ENCODE results near the gene CADM1.

Gene CADM1

GRCh38 chr11:115132436-115133228 is 371.6 kb downstream of the CADM1 start:
- H3K4me1 ChIP-seq (ENCODE audit: low read length) = peaks cover 4% of the 10 kb centered on the region; the same call in 1 of the 2 replicates

DNA sequence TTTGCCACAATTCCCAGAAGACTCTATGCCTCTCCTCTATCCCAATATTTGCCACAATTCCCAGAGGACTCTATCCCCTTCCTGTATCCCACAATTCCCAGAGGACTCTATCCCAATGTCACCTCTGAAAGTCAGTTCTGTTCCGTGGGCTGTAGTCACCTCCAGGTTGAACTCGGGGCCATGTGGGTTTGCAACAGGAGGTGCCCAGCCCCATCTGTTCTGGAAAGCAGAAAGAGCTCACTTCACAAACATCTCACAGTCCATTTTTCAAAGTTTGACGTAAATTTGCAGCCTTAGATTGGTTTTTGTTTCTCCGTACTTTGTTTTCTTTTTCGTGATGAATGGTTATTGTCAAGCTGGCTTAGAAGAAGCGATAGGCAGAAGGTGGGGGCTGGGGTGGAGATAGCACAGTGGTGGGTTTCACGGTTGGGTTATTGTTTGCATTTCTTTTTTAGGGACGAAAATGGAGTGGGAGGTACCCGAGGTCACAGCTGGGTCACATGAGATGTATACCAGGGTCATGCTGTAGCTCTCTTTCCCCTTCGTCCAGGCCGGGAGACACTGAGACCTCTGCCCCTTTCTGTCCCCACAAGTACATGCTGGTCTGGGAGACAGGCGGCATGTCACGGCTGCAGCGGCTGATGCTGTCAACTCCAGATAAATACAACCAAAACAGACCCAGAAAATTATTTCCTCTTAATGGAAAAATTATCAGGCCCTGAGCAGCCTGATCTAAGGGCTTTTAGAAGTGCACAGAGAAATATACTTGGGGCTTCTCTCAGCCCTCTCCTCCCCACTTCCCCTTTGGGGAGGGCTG is 374.5 kb downstream of the CADM1 start:
- Histone ChIP-seq H3K27ac (ENCODE audit: low read length) (no peak overlapping the region), H3K4me1 (ENCODE audit: low read length) (peaks cover 22% of the 10 kb centered on the region), H3K9ac (ENCODE audit: low read length) (no peak overlapping the region), H2AFZ (ENCODE audit: low read depth, low read length) (no peak overlapping the region), H4K20me1 (ENCODE audit: insufficient read depth, low read length) (peaks cover 2% of the 10 kb centered on the region; the same call in 1 of the 2 replicates), H3K9me3 (ENCODE audit: insufficient read depth, low read length) (peaks cover 7% of the 10 kb centered on the region; the same call in 1 of the 2 replicates), H3K79me2 (ENCODE audit: low read length) (no peaks in the 10 kb centered on the region), H3K4me3 (ENCODE audit: low read length) (no peak overlapping the region), H3K36me3 (replicated peaks; ENCODE audit: low read depth, low read length) (peaks cover 7% of the 10 kb centered on the region), H3K4me2 (ENCODE audit: low read length) (no peak overlapping the region), H3K27me3 (ENCODE audit: low read depth, low read length) (peaks cover 15% of the 10 kb centered on the region)
- no peak for TF ChIP-seq EZH2phosphoT487 (IDR thresholded peaks at IDR 0.05; ENCODE audit: low read depth)

More at GRCh38 chr11:115132436-115133228, 371.6 kb downstream of the CADM1 start:
- no peaks in the 10 kb centered on the region for H3K79me2 ChIP-seq (ENCODE audit: low read length)
- no peak overlapping the region for H2AFZ ChIP-seq (ENCODE audit: low read depth, low read length)
- peak; percentile 56 for TF ChIP-seq CTCF (IDR thresholded peaks at IDR 0.05; ENCODE audit: low read depth, low read length)
- no peak for TF ChIP-seq EZH2phosphoT487 (IDR thresholded peaks at IDR 0.05; ENCODE audit: low read depth)
- no peak overlapping the region for H3K27ac ChIP-seq (ENCODE audit: low read length)
- H3K4me2 ChIP-seq (ENCODE audit: low read length) = no peak overlapping the region
- H3K9me3 ChIP-seq (ENCODE audit: insufficient read depth, low read length) = no peaks in the 10 kb centered on the region
- no peak overlapping the region for H3K4me3 ChIP-seq (ENCODE audit: low read length)
- H4K20me1 ChIP-seq (ENCODE audit: insufficient read depth, low read length) = peaks cover 2% of the 10 kb centered on the region; the same call in 1 of the 2 replicates
- H3K36me3 ChIP-seq (replicated peaks; ENCODE audit: low read depth, low read length) = no peaks in the 10 kb centered on the region
- H3K9ac ChIP-seq (ENCODE audit: low read length) = no peak overlapping the region
- H3K27me3 ChIP-seq (ENCODE audit: low read depth, low read length) = peaks cover 20% of the 10 kb centered on the region

GRCh38 chr11:115128226-115128625 is 376.0 kb downstream of the CADM1 start:
- H2AFZ ChIP-seq (ENCODE audit: low read depth, low read length) = no peak overlapping the region
- peaks cover 22% of the 10 kb centered on the region for H3K4me1 ChIP-seq (ENCODE audit: low read length)
- no peak overlapping the region for H3K9ac ChIP-seq (ENCODE audit: low read length)
- H3K36me3 ChIP-seq (replicated peaks; ENCODE audit: low read depth, low read length) = peaks cover 7% of the 10 kb centered on the region
- H3K4me2 ChIP-seq (ENCODE audit: low read length) = no peak overlapping the region
- TF ChIP-seq CTCF (IDR thresholded peaks at IDR 0.05; ENCODE audit: low read depth, low read length) (no peak), EZH2phosphoT487 (IDR thresholded peaks at IDR 0.05; ENCODE audit: low read depth) (no peak)
- H3K27me3 ChIP-seq (ENCODE audit: low read depth, low read length) = peaks cover 16% of the 10 kb centered on the region
- H3K9me3 ChIP-seq (ENCODE audit: insufficient read depth, low read length) = peaks cover 7% of the 10 kb centered on the region; the same call in 1 of the 2 replicates
- H3K4me3 ChIP-seq (ENCODE audit: low read length) = no peak overlapping the region
- H3K79me2 ChIP-seq (ENCODE audit: low read length) = no peaks in the 10 kb centered on the region
- no peaks in the 10 kb centered on the region; the same call in 1 of the 2 replicates for H4K20me1 ChIP-seq (ENCODE audit: insufficient read depth, low read length)
- no peak overlapping the region for H3K27ac ChIP-seq (ENCODE audit: low read length)

DNA sequence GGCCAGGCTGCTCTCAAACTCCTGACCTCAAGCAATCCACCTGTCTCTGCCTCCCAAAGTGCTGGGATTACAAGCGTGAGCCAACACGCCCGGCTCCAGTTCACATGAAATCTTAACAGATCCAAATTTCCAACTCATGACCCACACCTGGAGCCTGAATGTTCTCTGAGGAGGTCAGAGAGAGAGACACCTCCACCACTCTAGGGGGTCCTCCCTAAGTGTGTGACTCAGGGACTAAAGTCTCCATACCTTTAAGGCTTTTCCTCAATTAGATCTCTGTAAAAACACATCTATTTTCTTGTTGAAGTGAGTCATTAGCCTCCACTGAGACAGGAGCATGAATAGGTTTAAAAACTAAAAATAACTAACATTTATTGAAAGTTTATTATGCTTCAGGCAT is 376.4 kb downstream of the CADM1 start:
- Histone ChIP-seq H3K9ac (ENCODE audit: low read length) (no peak overlapping the region), H3K27me3 (ENCODE audit: low read depth, low read length) (peaks cover 13% of the 10 kb centered on the region), H3K4me1 (ENCODE audit: low read length) (peaks cover 22% of the 10 kb centered on the region), H3K4me2 (ENCODE audit: low read length) (no peak overlapping the region), H4K20me1 (ENCODE audit: insufficient read depth, low read length) (no peaks in the 10 kb centered on the region), H3K36me3 (replicated peaks; ENCODE audit: low read depth, low read length) (peaks cover 7% of the 10 kb centered on the region), H3K4me3 (ENCODE audit: low read length) (no peak overlapping the region), H3K79me2 (ENCODE audit: low read length) (no peaks in the 10 kb centered on the region), H3K27ac (ENCODE audit: low read length) (no peak overlapping the region), H3K9me3 (ENCODE audit: insufficient read depth, low read length) (peaks cover 7% of the 10 kb centered on the region; the same call in 1 of the 2 replicates), H2AFZ (ENCODE audit: low read depth, low read length) (no peak overlapping the region)
- TF ChIP-seq EZH2phosphoT487 (IDR thresholded peaks at IDR 0.05; ENCODE audit: low read depth) = no peak
- no peak for TF ChIP-seq CTCF (IDR thresholded peaks at IDR 0.05; ENCODE audit: low read depth, low read length)

Measured in OCI-LY3 (cell line).